NT2/D1 (cell line): ENCODE data around the gene ZP2.

Source experiments
- DNase-seq: peaks from one replicate; pipeline ENCODE4 v3.0.0-alpha.2; 2011; ENCODE audit warnings: low read depth, low spot score
- H3K27me3 ChIP-seq: 2 replicates; pipeline ENCODE4 v1.6.0; 2011; ENCODE audit warnings: mild to moderate bottlenecking; ENCODE audit not compliant: insufficient read length, insufficient read depth
- H3K36me3 ChIP-seq: 2 replicates; pipeline ENCODE4 v1.6.1; 2011; ENCODE audit warnings: mild to moderate bottlenecking, low read length, mixed read lengths; ENCODE audit not compliant: insufficient read depth, insufficient read length
- H3K4me1 ChIP-seq: 2 replicates; pipeline ENCODE4 v1.5.1; 2011; ENCODE audit not compliant: insufficient read depth, insufficient read length
- H3K4me3 ChIP-seq: 2 replicates; pipeline ENCODE4 v1.5.1; 2011; ENCODE audit warnings: low read depth; ENCODE audit not compliant: insufficient read length
- H3K9ac ChIP-seq: 2 replicates; pipeline ENCODE4 v1.6.0; 2011; ENCODE audit warnings: low read depth; ENCODE audit not compliant: insufficient read length
- H3K9me3 ChIP-seq: 2 replicates; pipeline ENCODE4 v1.5.1; 2011; ENCODE audit warnings: mild to moderate bottlenecking, low read length; ENCODE audit not compliant: insufficient read depth
- SUZ12 ChIP-seq: IDR thresholded peaks from 2 replicates; pipeline ENCODE4 v1.6.1; 2011; ENCODE audit not compliant: insufficient read length, insufficient read depth; ENCODE audit errors: extremely low read depth
- YY1 ChIP-seq: IDR thresholded peaks from 2 replicates; pipeline ENCODE4 v1.6.1; 2011; ENCODE audit not compliant: insufficient read length, insufficient read depth
- ZNF274 ChIP-seq: IDR thresholded peaks from 2 replicates; pipeline ENCODE4 v1.6.1; 2011; ENCODE audit warnings: mild to moderate bottlenecking, low read depth, low read length

ZP2 gene

GRCh38 chr16:21150375-21151001, 60.9 kb downstream of the ZP2 start, which contains the start of gene DNAH3:
Gene DNAH3, minus strand, starts transcription at chr16:21150846. Its CDS starts 527 bp downstream, at chr16:21150319.
- Histone ChIP-seq H3K4me1 (no peaks in the 10 kb centered on the region), H3K36me3 (no peaks in the 10 kb centered on the region), H3K9ac (no peak within 1 kb of the TSS), H3K27me3 (no peaks in the 10 kb centered on the region), H3K9me3 (no peaks in the 10 kb centered on the region), H3K4me3 (no peak within 1 kb of the TSS)
- TF ChIP-seq ZNF274 (no peak), YY1 (no peak), SUZ12 (no peak)
- DNase-seq, result no peak
